Subcutaneous abdominal adipose tissue (tissue), 5 donors: ENCODE measurements around the gene CCL18.

ENCODE experiments used
- H3K27ac ChIP-seq: one replicate; pipeline ENCODE4 v1.7.0; 2013; ENCODE audit warnings: low read depth, mild to moderate bottlenecking, inconsistent platforms, low read length, moderate library complexity
- H3K27me3 ChIP-seq, 5 donors: one replicate each; pipeline ENCODE4 v1.7.0; 2013; ENCODE audit warnings: low read length in 5 of 5, inconsistent platforms in 1 of 5; ENCODE audit not compliant: control insufficient read depth in 5 of 5, insufficient read depth in 4 of 5
- H3K36me3 ChIP-seq, 5 donors: one replicate each; pipeline ENCODE4 v1.7.0; 2013; ENCODE audit warnings: low read length in 5 of 5; ENCODE audit not compliant: control insufficient read depth in 5 of 5, insufficient read depth in 5 of 5
- H3K4me1 ChIP-seq, 5 donors: one replicate each; pipeline ENCODE4 v1.7.0; 2013; ENCODE audit warnings: low read length in 5 of 5, mild to moderate bottlenecking in 3 of 5, moderate library complexity in 1 of 5; ENCODE audit not compliant: control insufficient read depth in 5 of 5, insufficient read depth in 5 of 5
- H3K4me3 ChIP-seq, 5 donors: one replicate each; pipeline ENCODE4 v1.7.0; 2013; ENCODE audit warnings: low read length in 5 of 5, low read depth in 1 of 5
- H3K9ac ChIP-seq, 5 donors: one replicate each; pipeline ENCODE4 v1.7.0; 2013; ENCODE audit warnings: low read length in 5 of 5, mild to moderate bottlenecking in 4 of 5, moderate library complexity in 3 of 5
- H3K9me3 ChIP-seq, 5 donors: one replicate each; pipeline ENCODE4 v1.7.0; 2013; ENCODE audit warnings: low read length in 5 of 5; ENCODE audit not compliant: control insufficient read depth in 5 of 5
- donor health status: healthy.
- donor health status: healthy.
- donor health status: healthy.
- donor health status: healthy.
- donor health status: healthy.

CCL18 gene

DNA sequence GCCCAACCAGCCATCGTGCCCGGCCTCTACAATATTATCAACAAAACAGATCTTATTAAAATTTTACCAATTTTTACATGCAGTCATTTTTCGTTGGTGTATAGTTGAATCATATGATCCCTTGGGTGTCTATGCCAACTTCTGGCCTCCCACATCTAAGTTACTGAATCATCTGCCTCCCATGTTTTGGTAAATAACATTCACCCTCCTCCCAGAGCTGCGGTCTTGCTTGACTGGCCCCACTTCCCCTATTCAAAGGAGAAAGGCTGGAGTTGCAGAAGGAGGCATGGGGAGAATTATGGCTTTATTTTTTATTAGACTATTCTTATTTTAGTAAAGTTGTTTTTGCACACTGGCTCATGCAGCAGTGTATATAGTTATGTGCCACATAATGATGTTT lies 27.8 kb upstream of the CCL18 start:
- Histone ChIP-seq H3K27ac (no peak overlapping the region), H3K4me3 (no peak overlapping the region), H3K9me3 (no peaks in the 10 kb centered on the region), H3K27me3 (peaks cover 0 to 2% (median 0%) of the 10 kb centered on the region in 5 donors), H3K36me3 (no peaks in the 10 kb centered on the region), H3K4me1 (peaks cover 0 to 6% (median 0%) of the 10 kb centered on the region in 5 donors), H3K9ac (no peak overlapping the region)

DNA sequence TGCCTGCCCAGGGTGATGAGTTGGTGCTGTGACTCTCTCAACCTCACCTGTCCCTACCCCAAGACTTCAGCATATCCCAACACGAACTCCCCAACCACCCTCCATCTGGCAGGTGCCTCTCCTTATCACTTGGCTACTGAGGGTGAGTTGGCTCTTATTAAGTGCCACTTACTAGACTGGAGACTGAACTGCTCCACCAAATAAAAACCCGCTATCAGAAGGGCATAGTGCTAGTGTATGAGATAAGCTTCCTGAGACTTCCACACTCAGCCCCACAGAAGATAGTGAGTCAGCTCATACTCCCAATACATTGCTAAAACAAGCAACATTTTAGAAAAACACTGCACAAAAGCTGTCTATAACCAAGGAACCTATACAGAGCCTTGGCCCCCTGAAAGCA lies 16.0 kb upstream of the CCL18 start:
- Histone ChIP-seq H3K27me3 (no peaks in the 10 kb centered on the region), H3K27ac (no peak overlapping the region), H3K4me3 (no peak overlapping the region), H3K4me1 (no peaks in the 10 kb centered on the region), H3K9ac (no peak overlapping the region), H3K9me3 (peaks cover 0 to 21% (median 13%) of the 10 kb centered on the region in 5 donors), H3K36me3 (no peaks in the 10 kb centered on the region)

DNA sequence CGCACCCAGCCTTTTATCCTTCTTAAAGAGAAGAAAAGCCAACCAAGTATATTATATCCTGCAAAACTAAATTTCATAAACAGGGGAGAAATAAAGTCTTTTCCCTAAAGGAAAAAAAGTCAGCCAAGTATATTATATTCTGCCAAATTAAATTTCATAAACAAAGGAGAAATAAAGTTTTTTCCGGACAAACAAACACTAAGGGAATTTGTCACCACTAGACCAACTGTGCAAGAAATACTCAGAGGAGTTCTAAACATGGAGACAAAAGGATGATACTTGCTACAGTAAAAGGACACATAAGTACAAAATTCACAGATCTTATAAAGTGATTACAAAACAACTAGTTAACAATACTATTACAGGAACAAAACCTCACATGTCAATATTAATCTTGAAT lies 14.4 kb upstream of the CCL18 start:
- Histone ChIP-seq H3K9me3 (peaks cover 0 to 21% (median 13%) of the 10 kb centered on the region in 5 donors), H3K4me1 (no peaks in the 10 kb centered on the region), H3K36me3 (no peaks in the 10 kb centered on the region), H3K4me3 (no peak overlapping the region), H3K9ac (no peak overlapping the region), H3K27ac (no peak overlapping the region), H3K27me3 (no peaks in the 10 kb centered on the region)

DNA sequence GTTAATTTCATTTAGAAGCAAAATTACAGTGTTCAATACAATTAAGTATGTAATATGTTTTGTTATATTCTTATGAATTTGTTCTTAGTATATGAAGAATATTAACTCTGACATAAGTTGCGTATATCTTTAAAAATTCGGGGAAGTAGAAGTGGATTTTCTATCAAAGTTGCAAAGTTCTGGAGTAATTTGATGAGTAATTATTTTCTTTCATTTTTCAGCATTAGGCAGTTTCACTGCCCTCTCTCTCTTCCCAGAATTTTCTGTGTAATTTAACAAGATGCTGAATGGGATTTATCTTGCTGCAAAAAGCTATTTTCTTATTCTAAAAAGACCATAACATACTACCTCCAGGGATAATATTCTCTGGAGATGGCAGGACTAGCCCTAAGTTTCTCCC lies 8.9 kb upstream of the CCL18 start:
- Histone ChIP-seq H3K9ac (no peak overlapping the region), H3K4me1 (peaks cover 0 to 9% (median 0%) of the 10 kb centered on the region in 5 donors), H3K4me3 (no peak overlapping the region), H3K27me3 (no peaks in the 10 kb centered on the region), H3K27ac (no peak overlapping the region), H3K9me3 (peaks cover 0 to 11% (median 0%) of the 10 kb centered on the region in 5 donors), H3K36me3 (no peaks in the 10 kb centered on the region)

DNA sequence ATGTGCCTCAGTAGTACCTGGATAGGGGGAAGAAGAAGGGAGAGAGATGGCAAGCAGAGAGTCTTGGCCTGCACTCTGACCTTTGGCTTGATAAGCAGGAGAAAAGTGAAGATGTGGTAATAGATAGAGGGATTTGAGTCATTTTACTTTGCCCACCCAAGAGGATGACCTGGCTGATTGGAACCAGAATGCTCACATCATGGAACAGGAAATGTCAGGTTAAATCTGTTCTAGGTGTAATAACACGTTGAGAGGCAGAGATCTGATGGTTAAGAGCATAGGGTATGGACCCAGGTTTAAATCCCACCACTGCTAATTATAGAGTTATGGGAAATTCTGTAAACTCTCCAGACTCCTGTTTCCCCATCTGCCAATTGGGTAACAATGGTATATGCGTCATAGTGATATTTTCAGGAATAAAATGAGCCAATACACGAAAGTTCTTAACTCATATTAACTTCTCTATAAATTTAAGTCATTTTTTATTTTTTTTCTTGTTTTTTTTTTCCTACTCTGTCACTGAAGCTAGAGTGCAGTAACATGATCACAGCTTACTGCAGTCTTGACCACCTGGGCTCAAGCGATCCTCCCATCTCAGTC lies 8.1 kb upstream of the CCL18 start:
- Histone ChIP-seq H3K4me3 (no peak overlapping the region), H3K9ac (no peak overlapping the region), H3K27ac (no peak overlapping the region), H3K9me3 (peaks cover 0 to 8% (median 0%) of the 10 kb centered on the region in 5 donors), H3K27me3 (no peaks in the 10 kb centered on the region), H3K36me3 (no peaks in the 10 kb centered on the region), H3K4me1 (peaks cover 0 to 9% (median 0%) of the 10 kb centered on the region in 5 donors)

DNA sequence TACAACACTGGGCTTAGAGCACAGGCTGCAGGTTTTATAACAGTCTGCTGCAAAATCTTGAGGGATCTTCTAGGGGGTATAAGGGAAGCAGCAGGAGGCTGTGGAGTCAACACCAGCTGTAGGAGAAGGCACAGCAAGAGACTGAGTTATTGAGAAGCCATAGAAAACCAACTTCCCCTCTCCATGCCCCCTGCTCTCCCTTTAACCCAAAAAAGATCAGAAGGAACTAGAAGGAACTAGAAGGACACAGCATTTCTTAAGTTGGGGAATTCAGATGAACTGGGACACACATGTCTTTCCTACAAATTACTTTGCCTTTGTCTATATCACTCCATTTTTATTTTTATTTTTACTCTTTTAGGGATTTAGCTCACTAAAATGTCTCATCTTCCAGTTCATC lies 6.2 kb upstream of the CCL18 start:
- no peak overlapping the region for H3K9ac ChIP-seq
- H3K4me1 ChIP-seq, result peaks cover 0 to 9% (median 0%) of the 10 kb centered on the region in 5 donors
- H3K4me3 ChIP-seq, result no peak overlapping the region
- H3K9me3 ChIP-seq, result no peaks in the 10 kb centered on the region
- no peaks in the 10 kb centered on the region for H3K36me3 ChIP-seq
- H3K27me3 ChIP-seq, result no peaks in the 10 kb centered on the region
- no peak overlapping the region for H3K27ac ChIP-seq

DNA sequence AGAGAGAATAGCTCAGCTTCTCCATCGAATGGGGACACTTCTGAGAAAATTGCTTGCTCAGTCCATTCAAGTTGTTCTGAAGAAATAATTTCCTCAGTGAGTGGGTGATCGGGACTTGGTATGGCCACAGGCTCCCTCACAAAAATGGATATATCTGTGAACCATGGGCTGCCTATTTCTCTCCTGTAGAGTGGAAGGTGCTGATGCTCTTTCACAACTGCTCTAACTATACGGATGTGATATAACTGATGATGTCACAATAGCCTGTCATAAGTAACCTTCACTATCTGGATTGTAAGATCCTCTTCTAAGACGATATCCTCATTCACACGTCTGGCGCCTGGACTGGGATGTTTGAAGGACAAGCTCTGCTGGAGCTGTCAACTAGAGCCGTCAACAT lies 4.7 kb upstream of the CCL18 start:
- Histone ChIP-seq H3K27me3 (no peaks in the 10 kb centered on the region), H3K4me1 (peaks cover 0 to 9% (median 0%) of the 10 kb centered on the region in 5 donors), H3K9me3 (no peaks in the 10 kb centered on the region), H3K27ac (no peak overlapping the region), H3K4me3 (no peak overlapping the region), H3K36me3 (no peaks in the 10 kb centered on the region), H3K9ac (no peak overlapping the region)

DNA sequence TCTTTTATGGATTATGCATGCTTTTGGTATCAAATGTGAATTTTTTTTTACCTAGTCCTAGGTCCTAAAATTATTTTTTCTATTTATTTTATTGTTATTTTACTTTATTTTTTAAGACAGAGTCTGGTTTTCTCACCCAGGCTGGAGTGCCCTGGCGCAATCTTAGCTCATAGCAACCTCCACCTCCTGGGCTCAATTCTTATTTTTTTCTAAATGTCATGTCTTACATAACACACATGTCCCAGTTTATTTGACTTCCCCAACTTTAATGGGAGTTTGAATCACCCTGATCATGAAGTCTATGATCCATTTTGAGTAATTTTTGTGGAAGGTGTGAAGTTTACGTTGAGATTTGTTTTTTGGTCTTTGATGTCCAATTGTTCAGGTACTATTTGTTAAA lies 3.3 kb upstream of the CCL18 start:
- Histone ChIP-seq H3K36me3 (no peaks in the 10 kb centered on the region), H3K27ac (no peak overlapping the region), H3K9me3 (no peaks in the 10 kb centered on the region), H3K9ac (no peak overlapping the region), H3K4me3 (no peak overlapping the region), H3K27me3 (no peaks in the 10 kb centered on the region), H3K4me1 (peaks cover 0 to 9% (median 0%) of the 10 kb centered on the region in 5 donors)

DNA sequence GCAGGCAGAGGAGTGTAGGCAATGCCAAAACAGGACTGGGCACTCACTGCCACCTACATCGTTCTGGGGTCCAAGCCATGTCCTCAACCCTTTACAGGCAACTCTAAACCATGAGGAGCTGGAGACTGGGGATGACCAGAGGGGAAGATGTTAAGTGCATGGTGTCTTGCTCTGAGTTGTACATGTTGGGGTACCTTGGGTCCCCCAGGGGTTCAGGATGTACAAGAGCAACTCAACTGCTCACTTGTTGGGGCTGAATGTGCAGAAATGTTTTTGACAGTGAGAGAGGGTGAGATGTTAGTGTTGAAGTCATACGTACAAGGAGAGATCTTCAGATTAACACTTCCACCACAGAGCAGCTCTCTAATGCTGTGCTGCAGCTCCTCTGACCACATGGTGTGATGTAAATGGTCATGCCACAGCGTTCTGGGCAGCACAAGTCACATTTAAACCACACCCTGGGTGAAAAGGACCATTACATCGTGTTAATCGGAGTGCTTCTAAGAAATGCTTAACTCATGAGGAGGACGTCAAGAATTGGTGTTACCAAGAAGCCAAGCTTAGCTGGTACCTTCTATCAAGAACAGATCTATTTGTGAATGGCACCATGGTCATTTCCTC lies 2.4 kb downstream of the CCL18 start:
- peaks cover 0 to 2% (median 0%) of the 10 kb centered on the region in 5 donors for H3K4me1 ChIP-seq
- H3K9ac ChIP-seq, result no peak overlapping the region
- H3K36me3 ChIP-seq, result no peaks in the 10 kb centered on the region
- H3K4me3 ChIP-seq, result no peak overlapping the region
- no peak overlapping the region for H3K27ac ChIP-seq
- no peaks in the 10 kb centered on the region for H3K27me3 ChIP-seq
- H3K9me3 ChIP-seq, result no peaks in the 10 kb centered on the region

DNA sequence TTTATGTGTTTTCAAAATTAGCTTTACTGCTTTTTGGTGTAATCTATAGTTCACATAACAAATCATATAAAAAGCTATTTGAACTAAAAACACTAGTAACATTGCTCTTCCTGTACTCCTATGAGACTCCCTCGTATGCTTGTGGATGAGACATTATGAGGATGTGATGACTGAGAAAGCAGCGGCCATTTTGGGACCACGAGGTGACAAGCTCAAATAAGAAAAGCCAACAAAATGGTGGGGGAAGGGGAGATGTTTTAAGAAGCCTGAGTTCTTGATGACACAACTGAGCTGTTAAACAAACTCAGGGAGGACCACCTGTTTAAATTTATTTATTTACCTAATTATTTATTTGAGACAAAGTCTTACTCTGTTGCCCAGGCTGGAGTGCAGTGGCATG lies 4.5 kb downstream of the CCL18 start:
- Histone ChIP-seq H3K27ac (no peak overlapping the region), H3K4me1 (peaks cover 0 to 8% (median 2%) of the 10 kb centered on the region in 5 donors), H3K4me3 (no peak overlapping the region), H3K27me3 (no peaks in the 10 kb centered on the region), H3K9me3 (no peaks in the 10 kb centered on the region), H3K9ac (no peak overlapping the region), H3K36me3 (no peaks in the 10 kb centered on the region)
